ENCODE results near the gene HMOX2.

DNA sequence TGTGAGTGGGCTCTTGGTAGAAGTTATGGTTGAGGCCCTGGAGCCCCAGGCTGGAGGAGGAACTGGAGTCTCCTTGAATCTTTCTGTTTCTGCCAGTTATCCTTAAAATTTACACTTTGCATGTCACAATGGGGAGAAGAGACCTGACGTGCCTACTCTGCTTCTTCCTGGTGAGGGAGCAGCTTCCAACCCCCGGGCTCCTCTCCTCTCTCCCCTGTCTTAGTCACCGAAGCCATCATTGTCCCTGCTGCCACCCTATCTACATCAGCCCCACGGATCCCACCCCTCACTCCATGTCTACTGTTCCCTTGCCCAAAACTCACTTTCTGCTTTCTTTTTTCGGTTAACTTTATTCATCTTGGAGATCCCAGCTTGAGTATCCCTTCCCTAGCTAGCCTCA lies 32.9 kb upstream of the HMOX2 start:
- TF ChIP-seq EZH2 (IDR thresholded peaks at IDR 0.05; ENCODE audit: insufficient read depth, poor library complexity, severe bottlenecking), result no peak
- no peak for TF ChIP-seq EZH2phosphoT487 (IDR thresholded peaks at IDR 0.05; ENCODE audit: insufficient read depth, low read depth)
